Lower leg skin (tissue), 3 donors: ENCODE results near the gene SLC45A2.

Experiments
- CTCF ChIP-seq, 3 donors: fragments of 450-650 bp; IDR thresholded peaks; one replicate each; pipeline ENCODE4 v1.5.1; 2016; ENCODE audit warnings: antibody characterized with exemption in 3 of 3, mild to moderate bottlenecking in 3 of 3, moderate library complexity in 2 of 3
- POLR2A ChIP-seq, 2 donors: fragments of 450-650 bp; IDR thresholded peaks; one replicate each; pipeline ENCODE4 v1.6.1; 2016 to 2017; ENCODE audit warnings: antibody characterized with exemption in 2 of 2, mild to moderate bottlenecking in 1 of 2, moderate library complexity in 1 of 2

GRCh38 chr5:33964132-33964700, 20.3 kb downstream of the SLC45A2 start:
- TF ChIP-seq POLR2A (IDR thresholded peaks at IDR 0.05) = no peak
- no peak for TF ChIP-seq CTCF (IDR thresholded peaks at IDR 0.05)
